ENCODE results near the gene EIF4G3.

GRCh38 chr1:21060523-21060922, 116.2 kb downstream of the EIF4G3 start:
- TF ChIP-seq CTCF (IDR thresholded peaks at IDR 0.05), result no peak
- TF ChIP-seq EZH2 (IDR thresholded peaks at IDR 0.05; ENCODE audit: borderline replicate concordance, insufficient read depth, low read depth, low read length, poor library complexity, severe bottlenecking), result no peak
